HL-60 (cell line): ENCODE results near the gene TUBGCP2.

Source experiments
- DNase-seq, 2 experiments: peaks; one replicate each; pipeline ENCODE4 v3.0.0-alpha.2; 2010 to 2020; ENCODE audit warnings: low read depth in 1 of 2, low spot score in 1 of 2
- H3K27ac ChIP-seq: fragments of 250-450 bp; sonication (Bioruptor Pico); replicated peaks from 2 replicates; pipeline ENCODE4 v1.5.1; 2020; ENCODE audit warnings: mild to moderate bottlenecking, moderate library complexity
- H3K27me3 ChIP-seq: fragments of 250-450 bp; sonication (Bioruptor Pico); 2 replicates; pipeline ENCODE4 v1.5.1; 2021; ENCODE audit warnings: mild to moderate bottlenecking, moderate library complexity; ENCODE audit not compliant: insufficient read depth, poor library complexity, severe bottlenecking
- H3K4me3 ChIP-seq: replicated peaks from 2 replicates; pipeline ENCODE4 v1.5.1; 2011; ENCODE audit warnings: mild to moderate bottlenecking, control low read depth, low read length; ENCODE audit not compliant: insufficient read depth
- CTCF ChIP-seq: IDR thresholded peaks from one replicate; pipeline ENCODE4 v1.5.1; 2011; ENCODE audit warnings: low read length, control low read depth, inconsistent platforms; ENCODE audit not compliant: insufficient read depth
- GABPA ChIP-seq: IDR thresholded peaks from 2 replicates; pipeline ENCODE4 v1.6.1; 2012; ENCODE audit warnings: low read depth
- POLR2AphosphoS5 ChIP-seq: IDR thresholded peaks from 2 replicates; pipeline ENCODE4 v1.6.1; 2012; ENCODE audit warnings: low read depth
- SPI1 ChIP-seq: IDR thresholded peaks from 2 replicates; pipeline ENCODE4 v1.6.1; 2012; ENCODE audit warnings: low read depth, mild to moderate bottlenecking, borderline replicate concordance
- TF ChIP-seq, protein P1 (sequence below): IDR thresholded peaks from 2 replicates; pipeline ENCODE4 v1.6.1; 2012; ENCODE audit warnings: low read depth; ENCODE audit not compliant: insufficient replicate concordance

The TUBGCP2 gene

GRCh38 chr10:133252223-133252552 is 56.5 kb downstream of the TUBGCP2 start:
- TF ChIP-seq CTCF (no peak), SPI1 (no peak), GABPA (no peak), POLR2AphosphoS5 (no peak)
- TF ChIP-seq, protein P1, sequence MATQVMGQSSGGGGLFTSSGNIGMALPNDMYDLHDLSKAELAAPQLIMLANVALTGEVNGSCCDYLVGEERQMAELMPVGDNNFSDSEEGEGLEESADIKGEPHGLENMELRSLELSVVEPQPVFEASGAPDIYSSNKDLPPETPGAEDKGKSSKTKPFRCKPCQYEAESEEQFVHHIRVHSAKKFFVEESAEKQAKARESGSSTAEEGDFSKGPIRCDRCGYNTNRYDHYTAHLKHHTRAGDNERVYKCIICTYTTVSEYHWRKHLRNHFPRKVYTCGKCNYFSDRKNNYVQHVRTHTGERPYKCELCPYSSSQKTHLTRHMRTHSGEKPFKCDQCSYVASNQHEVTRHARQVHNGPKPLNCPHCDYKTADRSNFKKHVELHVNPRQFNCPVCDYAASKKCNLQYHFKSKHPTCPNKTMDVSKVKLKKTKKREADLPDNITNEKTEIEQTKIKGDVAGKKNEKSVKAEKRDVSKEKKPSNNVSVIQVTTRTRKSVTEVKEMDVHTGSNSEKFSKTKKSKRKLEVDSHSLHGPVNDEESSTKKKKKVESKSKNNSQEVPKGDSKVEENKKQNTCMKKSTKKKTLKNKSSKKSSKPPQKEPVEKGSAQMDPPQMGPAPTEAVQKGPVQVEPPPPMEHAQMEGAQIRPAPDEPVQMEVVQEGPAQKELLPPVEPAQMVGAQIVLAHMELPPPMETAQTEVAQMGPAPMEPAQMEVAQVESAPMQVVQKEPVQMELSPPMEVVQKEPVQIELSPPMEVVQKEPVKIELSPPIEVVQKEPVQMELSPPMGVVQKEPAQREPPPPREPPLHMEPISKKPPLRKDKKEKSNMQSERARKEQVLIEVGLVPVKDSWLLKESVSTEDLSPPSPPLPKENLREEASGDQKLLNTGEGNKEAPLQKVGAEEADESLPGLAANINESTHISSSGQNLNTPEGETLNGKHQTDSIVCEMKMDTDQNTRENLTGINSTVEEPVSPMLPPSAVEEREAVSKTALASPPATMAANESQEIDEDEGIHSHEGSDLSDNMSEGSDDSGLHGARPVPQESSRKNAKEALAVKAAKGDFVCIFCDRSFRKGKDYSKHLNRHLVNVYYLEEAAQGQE, result no peak
- no peak overlapping the region for H3K27ac ChIP-seq
- no peak overlapping the region for H3K4me3 ChIP-seq
- peaks cover 4% of the 10 kb centered on the region for H3K27me3 ChIP-seq
- no peak for DNase-seq

- H3K27ac ChIP-seq, result no peak overlapping the region
- DNase-seq, result no peak
- no peak overlapping the region for H3K4me3 ChIP-seq
- TF ChIP-seq CTCF (no peak), POLR2AphosphoS5 (no peak), SPI1 (no peak), GABPA (no peak)
- TF ChIP-seq, protein P1, result no peak
- H3K27me3 ChIP-seq, result peaks cover 4% of the 10 kb centered on the region
Observed at GRCh38 chr10:133251388-133252222, 57.1 kb downstream of the TUBGCP2 start.

GRCh38 chr10:133249975-133250754 is 58.5 kb downstream of the TUBGCP2 start:
- peaks cover 4% of the 10 kb centered on the region for H3K27me3 ChIP-seq
- TF ChIP-seq GABPA (no peak), POLR2AphosphoS5 (no peak), SPI1 (no peak), CTCF (no peak)
- TF ChIP-seq, protein P1, result no peak
- DNase-seq, result no peak
- H3K27ac ChIP-seq, result no peak overlapping the region
- H3K4me3 ChIP-seq, result no peak overlapping the region
